Measurements from ENCODE around the gene INSC. TPM values are rescaled to one million over a fixed set of nuclear protein-coding genes. Genes with fewer than 3 reads are reported as not detected.

INSC gene
- total RNA-seq, 2 donors from 2014 or later: 0.87 to 2.0 TPM

DNA sequence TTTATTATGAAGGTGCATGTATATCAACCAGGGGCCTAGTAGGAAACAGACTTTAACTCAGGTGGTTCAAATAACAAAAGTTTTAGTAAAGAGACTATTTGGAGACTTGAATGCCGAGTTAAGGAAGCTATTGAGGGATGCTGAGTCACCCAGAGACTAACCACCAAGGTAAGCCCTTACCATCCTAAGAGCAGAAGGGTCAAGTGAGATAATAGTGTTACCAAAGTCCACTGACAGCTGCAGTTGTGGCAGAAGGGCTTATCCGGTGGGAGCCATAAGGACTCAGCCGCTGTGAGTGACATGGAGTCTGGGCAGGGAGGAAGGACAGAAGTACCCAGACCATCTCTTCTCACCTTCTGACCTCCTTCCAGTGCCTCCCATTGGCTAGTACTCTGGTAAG, 134.0 kb downstream of the INSC start:
- no peak for TF ChIP-seq POLR2A (IDR thresholded peaks at IDR 0.05)
- TF ChIP-seq, protein P1, sequence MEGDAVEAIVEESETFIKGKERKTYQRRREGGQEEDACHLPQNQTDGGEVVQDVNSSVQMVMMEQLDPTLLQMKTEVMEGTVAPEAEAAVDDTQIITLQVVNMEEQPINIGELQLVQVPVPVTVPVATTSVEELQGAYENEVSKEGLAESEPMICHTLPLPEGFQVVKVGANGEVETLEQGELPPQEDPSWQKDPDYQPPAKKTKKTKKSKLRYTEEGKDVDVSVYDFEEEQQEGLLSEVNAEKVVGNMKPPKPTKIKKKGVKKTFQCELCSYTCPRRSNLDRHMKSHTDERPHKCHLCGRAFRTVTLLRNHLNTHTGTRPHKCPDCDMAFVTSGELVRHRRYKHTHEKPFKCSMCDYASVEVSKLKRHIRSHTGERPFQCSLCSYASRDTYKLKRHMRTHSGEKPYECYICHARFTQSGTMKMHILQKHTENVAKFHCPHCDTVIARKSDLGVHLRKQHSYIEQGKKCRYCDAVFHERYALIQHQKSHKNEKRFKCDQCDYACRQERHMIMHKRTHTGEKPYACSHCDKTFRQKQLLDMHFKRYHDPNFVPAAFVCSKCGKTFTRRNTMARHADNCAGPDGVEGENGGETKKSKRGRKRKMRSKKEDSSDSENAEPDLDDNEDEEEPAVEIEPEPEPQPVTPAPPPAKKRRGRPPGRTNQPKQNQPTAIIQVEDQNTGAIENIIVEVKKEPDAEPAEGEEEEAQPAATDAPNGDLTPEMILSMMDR (IDR thresholded peaks at IDR 0.05): no peak
- TF ChIP-seq POLR2AphosphoS5 (IDR thresholded peaks at IDR 0.05): no peak
- no peak overlapping the region for H3K4me3 ChIP-seq
- 88% methylated on average over 3 of the region's 3 CpGs for WGBS
- intact Hi-C loops (cut with DNase I): no loop called here
- H3K4me1 ChIP-seq (replicated peaks): no peaks in the 10 kb centered on the region
- no peak for DNase-seq (ENCODE audit: low spot score)
- no peaks in the 10 kb centered on the region for H3K27me3 ChIP-seq (replicated peaks; ENCODE audit: insufficient read depth)
- no peak overlapping the region for H3K27ac ChIP-seq
- H3K36me3 ChIP-seq: no peaks in the 10 kb centered on the region
- H3K9me3 ChIP-seq: no peaks in the 10 kb centered on the region

DNA sequence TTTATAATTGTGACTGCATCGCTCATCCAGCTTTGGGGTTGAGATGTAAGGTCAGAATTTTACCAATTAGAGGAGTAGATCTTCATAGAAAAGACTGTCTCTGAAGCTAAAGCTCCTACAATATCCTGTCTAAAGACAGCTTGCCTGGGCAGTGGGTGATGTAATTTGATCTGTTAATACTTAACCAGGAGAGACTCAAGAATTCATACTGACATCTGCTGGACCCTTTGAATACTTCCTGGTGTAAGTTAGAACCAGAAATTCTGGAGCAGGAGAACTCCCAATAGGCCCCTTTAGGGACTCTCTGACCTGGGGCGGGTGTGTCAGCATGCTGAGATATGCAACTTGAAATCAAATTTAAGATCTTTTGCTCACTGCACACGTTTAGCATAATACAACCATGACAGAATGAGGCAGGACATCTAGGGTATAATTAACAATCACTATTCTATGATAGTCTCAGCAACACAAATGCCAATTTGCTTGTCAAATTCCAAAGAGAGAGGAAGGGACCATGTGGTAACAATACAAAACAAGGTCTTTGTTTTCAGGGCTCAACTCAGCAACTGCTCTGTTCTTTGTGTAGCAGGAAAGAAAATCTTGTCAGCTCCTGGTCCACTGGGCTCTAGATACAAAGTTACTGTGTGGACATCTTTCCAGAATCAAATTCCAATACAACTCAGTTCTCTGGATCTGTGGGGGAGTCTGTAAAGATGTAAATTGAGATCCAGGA, 143.9 kb downstream of the INSC start:
- Histone ChIP-seq H3K4me1 (replicated peaks) (no peaks in the 10 kb centered on the region), H3K9me3 (no peaks in the 10 kb centered on the region), H3K27me3 (replicated peaks; ENCODE audit: insufficient read depth) (no peaks in the 10 kb centered on the region), H3K36me3 (no peaks in the 10 kb centered on the region), H3K4me3 (no peak overlapping the region), H3K27ac (no peak overlapping the region)
- intact Hi-C loops (cut with DNase I): no loop called here
- DNase-seq (ENCODE audit: low spot score): no peak
- 36% methylated on average over 3 of the region's 3 CpGs for WGBS
- TF ChIP-seq POLR2AphosphoS5 (IDR thresholded peaks at IDR 0.05) (no peak), POLR2A (IDR thresholded peaks at IDR 0.05) (no peak)
- TF ChIP-seq, protein P1 (IDR thresholded peaks at IDR 0.05): no peak

DNA sequence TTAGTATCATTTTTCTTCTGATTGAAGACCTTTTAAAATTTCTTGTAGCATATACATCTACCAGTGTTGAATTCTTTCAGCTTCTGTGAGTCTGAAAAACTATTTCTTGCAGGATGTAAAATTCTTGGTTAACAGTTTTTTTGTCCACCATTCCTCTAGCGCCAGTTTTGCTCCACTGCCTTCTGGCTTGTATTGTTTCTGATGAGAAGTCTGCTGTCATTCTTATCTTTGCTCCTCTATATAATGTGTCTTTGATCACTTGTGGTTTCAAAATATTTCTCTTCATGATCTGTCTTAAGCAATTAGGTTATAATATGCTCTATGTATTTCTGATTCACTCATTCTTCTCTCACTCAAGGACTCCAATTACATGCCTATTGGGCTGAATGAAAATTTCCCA, 152.3 kb downstream of the INSC start:
- no peaks in the 10 kb centered on the region for H3K36me3 ChIP-seq
- TF ChIP-seq POLR2AphosphoS5 (IDR thresholded peaks at IDR 0.05): no peak
- TF ChIP-seq, protein P1 (IDR thresholded peaks at IDR 0.05): no peak
- TF ChIP-seq POLR2A (IDR thresholded peaks at IDR 0.05): no peak
- H3K4me1 ChIP-seq (replicated peaks): no peaks in the 10 kb centered on the region
- 91% methylated on average over 1 of the region's 1 CpG for WGBS
- H3K4me3 ChIP-seq: no peak overlapping the region
- H3K27ac ChIP-seq: no peak overlapping the region
- intact Hi-C loops (cut with DNase I): no loop called here
- H3K27me3 ChIP-seq (replicated peaks; ENCODE audit: insufficient read depth): no peaks in the 10 kb centered on the region
- no peak for DNase-seq (ENCODE audit: low spot score)
- no peaks in the 10 kb centered on the region for H3K9me3 ChIP-seq

DNA sequence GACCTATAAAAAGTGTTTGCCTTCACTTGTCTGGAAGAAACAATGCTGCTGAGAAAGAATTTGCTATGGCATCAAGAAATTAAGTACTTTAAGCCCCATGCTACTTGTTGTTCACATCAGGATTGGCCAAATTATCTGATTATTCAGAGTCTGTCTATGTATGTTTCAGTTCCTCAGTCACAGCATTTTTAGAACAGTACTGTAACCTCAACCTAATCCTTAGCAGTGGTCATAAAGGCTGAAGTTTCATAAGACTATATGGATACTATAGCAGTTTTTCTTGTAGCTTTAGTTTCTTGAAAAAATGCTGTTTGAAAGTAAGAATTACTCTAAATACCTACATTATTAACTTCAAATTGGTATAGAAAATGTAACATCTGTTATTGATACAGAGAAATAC, 153.9 kb downstream of the INSC start:
- Histone ChIP-seq H3K27me3 (replicated peaks; ENCODE audit: insufficient read depth) (no peaks in the 10 kb centered on the region), H3K4me1 (replicated peaks) (no peaks in the 10 kb centered on the region), H3K4me3 (no peak overlapping the region), H3K27ac (no peak overlapping the region), H3K36me3 (no peaks in the 10 kb centered on the region), H3K9me3 (no peaks in the 10 kb centered on the region)
- no peak for DNase-seq (ENCODE audit: low spot score)
- intact Hi-C loops (cut with DNase I): no loop called here
- TF ChIP-seq POLR2A (IDR thresholded peaks at IDR 0.05): no peak
- TF ChIP-seq, protein P1 (IDR thresholded peaks at IDR 0.05): no peak
- TF ChIP-seq POLR2AphosphoS5 (IDR thresholded peaks at IDR 0.05): no peak

DNA sequence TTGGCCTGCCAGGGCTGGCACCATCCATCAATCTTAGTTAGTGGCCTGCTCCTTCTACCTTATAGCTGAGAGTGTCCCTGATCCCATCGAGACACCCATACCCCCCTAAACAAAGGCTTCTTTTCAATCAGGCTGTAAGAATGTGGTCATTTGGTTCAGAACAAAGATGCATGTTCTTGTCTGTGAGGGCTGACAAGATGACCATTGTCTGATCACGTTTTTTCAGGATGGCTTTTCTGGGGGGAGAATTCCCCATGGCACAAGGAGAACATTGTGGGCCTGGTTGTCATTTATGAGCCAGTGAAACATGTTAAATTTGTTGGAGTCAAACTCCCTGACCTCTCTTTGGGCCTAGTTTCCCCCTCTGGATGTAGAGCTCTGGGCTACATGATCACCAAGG, 160.4 kb downstream of the INSC start:
- intact Hi-C loops (cut with DNase I): no loop called here
- no peak for DNase-seq (ENCODE audit: low spot score)

More for the DNA sequence above, 160.4 kb downstream of the INSC start:
- Histone ChIP-seq H3K36me3 (no peaks in the 10 kb centered on the region), H3K4me1 (replicated peaks) (no peaks in the 10 kb centered on the region), H3K27me3 (replicated peaks; ENCODE audit: insufficient read depth) (no peaks in the 10 kb centered on the region), H3K27ac (no peak overlapping the region), H3K9me3 (no peaks in the 10 kb centered on the region), H3K4me3 (no peak overlapping the region)
- WGBS: 56% methylated on average over 2 of the region's 2 CpGs
- TF ChIP-seq POLR2A (IDR thresholded peaks at IDR 0.05): no peak
- TF ChIP-seq POLR2AphosphoS5 (IDR thresholded peaks at IDR 0.05): no peak
- TF ChIP-seq, protein P1 (IDR thresholded peaks at IDR 0.05): no peak

Measured in prostate gland (tissue), 2 donors.